Stimulated activated CD4-positive, alpha-beta T cell treated with anti-CD3 and anti-CD28 coated beads, Interleukin-1b, Interleukin-23, amount 100 ng/mL, for 48 hours (primary cell): ENCODE data around the gene NR1D1.

ENCODE experiments used
- DNase-seq: peaks from one replicate; pipeline ENCODE4 v3.0.0-alpha.2; 2020

NR1D1 gene

GRCh38 chr17:40111221-40112128 lies 11.1 kb upstream of the NR1D1 start:
- peak; percentile 73 for DNase-seq

DNA sequence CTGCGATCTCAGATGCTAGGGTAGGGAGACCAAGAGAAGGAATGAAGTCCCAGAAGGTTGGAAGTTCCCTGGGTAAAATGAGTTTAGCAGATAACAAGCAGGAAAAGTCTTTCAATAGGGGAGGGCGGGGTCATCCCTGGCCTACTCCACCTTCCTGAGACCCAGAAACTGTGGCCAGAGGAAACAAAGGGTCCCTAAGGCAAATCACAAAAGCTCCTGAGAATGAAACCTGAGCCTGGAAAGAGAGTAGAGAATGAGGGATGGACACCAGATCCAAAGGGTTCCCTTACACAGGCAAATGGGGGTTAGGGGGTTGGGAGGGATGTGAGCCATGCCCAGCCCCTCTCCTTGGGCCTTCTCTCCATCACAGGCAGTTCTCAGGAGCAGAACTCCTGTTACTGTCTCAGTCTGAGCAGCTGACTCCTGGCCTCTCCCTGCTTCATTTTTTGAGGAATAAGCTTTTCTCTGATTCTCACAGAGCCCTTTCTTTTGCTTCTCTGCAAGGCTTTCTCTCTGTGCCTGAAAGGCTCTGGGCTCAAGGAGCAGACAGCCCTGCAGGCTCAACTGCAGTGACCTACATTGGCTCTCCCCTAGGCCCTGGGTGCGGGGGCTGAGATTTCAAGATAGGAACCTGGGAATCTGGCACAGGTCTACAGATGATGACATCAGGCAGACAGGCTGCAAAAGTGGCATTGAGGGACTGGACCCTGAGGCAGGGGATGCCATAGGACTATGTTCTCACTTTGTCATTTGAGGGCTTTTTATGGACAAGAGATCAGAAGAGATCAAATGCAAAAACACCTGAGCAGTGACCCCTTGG lies 9.8 kb upstream of the NR1D1 start:
- no peak for DNase-seq

DNA sequence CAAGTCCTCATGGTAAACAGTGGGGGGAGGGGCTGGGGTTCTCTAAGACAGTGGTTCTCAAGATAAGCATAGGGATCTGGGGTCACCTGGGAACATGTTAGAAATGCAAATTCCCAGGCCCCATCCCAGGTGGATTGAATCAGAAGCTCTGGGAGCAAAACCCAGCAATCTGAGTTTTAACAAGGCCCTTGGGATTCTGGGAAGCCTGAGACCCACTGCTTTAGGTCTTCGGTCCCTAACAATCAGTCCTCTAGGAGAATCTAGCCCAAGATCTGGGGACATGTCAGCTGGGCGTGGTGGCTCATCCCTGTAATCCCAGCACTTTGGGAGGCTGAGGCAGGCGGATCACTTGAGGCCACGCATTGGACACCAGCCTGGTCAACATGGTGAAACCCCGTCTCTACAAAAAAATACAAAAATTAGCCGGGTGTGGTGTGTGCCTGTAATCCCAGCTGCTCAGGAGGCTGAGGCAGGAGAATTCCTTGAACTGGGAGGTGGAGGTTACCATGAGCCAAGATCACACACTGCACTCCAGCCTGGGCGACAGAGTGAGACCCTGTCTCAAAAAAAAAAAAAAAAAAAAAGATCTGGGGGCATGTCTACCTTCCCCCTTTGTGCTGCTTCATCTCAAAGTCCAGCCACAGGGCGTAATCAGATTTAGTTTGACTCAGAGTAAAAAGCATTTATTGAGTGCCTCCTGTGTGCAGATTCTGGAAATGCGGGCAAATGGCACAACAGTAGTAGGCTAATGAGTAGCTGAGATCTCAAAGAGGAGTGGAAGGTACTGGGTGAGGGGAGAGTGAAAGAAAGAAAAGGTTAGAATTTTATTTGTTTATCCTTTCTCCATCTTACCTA lies 8.8 kb upstream of the NR1D1 start:
- DNase-seq: no peak

DNA sequence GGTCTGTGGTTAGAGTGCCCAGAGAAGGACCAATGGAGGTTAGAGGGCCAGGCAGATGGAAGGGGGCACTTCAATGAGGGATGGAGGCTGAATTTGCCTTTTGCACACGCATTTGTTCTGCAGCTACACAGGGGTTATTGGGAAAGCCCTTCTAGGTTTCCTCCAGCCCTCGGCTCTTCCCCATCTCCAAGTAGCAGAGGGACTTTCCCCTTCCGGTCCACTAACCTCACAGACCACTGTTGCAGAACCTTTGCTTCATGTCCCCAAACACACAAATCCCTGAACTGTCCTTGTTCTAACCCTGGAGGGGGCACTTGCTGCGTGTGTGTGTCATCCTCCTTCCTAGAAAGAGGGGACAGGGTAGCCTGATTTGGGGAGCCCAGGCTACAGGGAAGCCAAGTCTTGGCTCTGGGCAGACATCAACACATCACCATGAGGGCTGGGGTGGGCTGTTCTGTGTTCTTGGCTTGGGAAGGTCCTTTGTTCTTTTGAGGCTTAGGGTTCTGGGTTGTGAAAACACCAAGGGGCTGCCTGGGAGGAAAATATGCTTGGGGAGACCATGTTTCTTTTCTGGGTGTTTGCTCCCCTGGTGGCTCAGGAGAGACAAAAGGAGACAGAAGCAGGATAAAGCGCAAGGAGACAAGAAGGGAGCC lies 7.3 kb upstream of the NR1D1 start:
- DNase-seq: no peak

GRCh38 chr17:40106760-40107521 lies 6.6 kb upstream of the NR1D1 start:
- DNase-seq: no peak

GRCh38 chr17:40105861-40106759 lies 5.7 kb upstream of the NR1D1 start:
- DNase-seq: no peak

GRCh38 chr17:40104594-40105486 lies 4.5 kb upstream of the NR1D1 start:
- DNase-seq: peak; percentile 43

DNA sequence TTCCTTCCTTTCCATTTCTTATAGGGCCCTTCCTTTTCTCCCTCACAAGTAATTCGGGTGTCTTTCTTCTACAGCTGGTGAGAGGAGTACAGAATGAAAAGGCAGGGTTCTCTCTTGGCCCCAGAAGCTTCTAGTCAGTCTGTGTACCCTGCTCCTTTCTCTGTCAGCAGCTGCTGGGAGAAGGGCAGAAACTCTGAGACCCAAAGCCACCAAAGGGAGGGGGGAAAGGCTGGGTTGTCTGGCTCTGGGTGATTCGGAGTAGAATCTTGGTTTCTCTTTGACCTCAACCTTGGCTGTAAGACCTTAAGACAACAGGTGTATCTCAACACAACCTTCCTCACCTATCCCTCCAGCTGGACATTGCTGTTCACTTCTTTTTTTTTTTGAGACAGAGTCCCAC lies 3.3 kb upstream of the NR1D1 start:
- DNase-seq: no peak

DNA sequence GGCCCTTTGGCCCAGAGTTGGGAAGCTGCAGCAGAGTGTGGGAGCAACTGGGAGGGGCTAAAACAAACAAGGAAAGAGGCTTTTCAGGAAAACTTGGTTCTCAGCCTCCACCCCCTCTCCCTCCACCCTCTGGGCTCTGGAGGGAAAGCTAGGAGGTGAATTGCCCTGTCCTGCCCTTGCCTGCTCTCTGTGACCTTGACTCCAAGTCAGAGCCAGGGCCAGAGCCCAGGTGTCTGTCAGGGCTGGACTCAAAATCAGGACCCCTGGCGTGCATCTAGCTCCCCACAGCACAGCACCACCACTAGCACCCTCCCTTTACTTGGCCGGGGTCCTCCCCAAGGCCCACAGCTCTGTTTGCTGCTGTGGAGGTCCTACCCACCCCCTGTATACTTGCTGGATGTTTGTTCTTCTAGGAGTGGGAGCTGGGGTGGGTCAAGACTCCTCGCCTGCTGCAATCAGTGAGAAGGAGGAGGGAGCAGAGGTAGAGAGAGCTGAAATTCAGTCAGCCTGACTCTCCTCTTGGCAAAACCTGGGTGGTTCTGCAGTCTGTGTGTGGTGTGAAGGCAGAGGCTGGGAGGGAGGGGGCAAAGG lies 2.8 kb upstream of the NR1D1 start:
- DNase-seq: no peak

DNA sequence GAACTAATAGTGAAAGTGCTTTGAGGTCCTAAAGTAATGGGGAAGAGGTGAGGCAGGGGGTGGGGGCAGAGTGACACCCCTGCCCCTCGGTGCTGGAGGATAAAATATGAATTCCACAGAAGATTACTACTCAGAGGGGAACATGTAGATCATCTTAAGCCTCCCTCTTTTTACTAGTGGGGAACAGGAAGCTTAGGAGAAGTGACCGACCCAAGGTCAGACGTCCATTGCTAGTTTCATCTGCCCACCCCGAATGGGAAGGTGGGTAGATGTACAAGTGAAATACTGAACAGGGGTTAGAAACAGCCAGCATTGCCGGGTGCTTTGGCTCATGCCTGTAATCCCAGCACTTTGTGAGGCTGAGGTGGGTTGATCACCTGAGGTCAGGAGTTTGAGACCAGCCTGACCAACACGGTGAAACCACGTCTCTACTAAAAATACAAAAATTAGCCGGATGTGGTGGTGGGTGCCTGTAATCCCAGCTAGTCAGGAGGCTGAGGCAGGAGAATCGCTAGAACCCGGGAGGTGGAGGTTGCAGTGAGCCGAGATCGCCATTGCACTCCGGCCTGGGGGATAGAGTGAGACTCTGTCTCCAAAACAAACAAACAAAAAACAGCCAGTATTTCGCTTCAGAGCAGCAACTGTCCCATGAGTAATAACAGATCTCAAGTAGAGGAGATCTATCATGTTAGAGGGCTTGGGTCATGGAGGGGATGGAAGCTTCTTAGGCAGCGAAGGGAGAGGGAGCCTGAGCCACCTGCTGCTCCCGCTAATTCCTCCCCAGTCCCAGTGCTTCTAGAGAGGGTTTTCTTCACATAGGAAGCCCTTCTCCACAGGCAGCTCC lies 1.2 kb upstream of the NR1D1 start:
- no peak for DNase-seq

- DNase-seq: peak; percentile 95
Observed at GRCh38 chr17:40100669-40101366, 429 bp upstream of the NR1D1 start.

- no peak for DNase-seq
Observed at GRCh38 chr17:40099619-40100418, 570 bp downstream of the NR1D1 start.

- DNase-seq: peak; percentile 100
Observed at GRCh38 chr17:40098846-40099618, 1.4 kb downstream of the NR1D1 start.

- DNase-seq: no peak
Observed at GRCh38 chr17:40097931-40098845, 2.2 kb downstream of the NR1D1 start.

GRCh38 chr17:40097087-40097486 lies 3.3 kb downstream of the NR1D1 start:
- no peak for DNase-seq
